Upper lobe of left lung (tissue), 4 donors: Measurements from ENCODE around the gene FCN3.

Experiments used
- POLR2AphosphoS5 ChIP-seq, 2 donors: sonication (generic); formaldehyde crosslinking; IDR thresholded peaks; one replicate each; pipeline ENCODE4 v1.5.1; 2017; ENCODE audit warnings: antibody characterized with exemption in 2 of 2
- TF ChIP-seq, protein P1 (sequence below), 6 experiments: fragments of 450-650 bp in 4 of 6; fragments of 200-600 bp in 2 of 6; sonication (generic) in 2 of 6; IDR thresholded peaks; one replicate each; pipeline ENCODE4 v1.5.1; 2016 to 2019; ENCODE audit warnings: antibody characterized with exemption in 6 of 6

DNA sequence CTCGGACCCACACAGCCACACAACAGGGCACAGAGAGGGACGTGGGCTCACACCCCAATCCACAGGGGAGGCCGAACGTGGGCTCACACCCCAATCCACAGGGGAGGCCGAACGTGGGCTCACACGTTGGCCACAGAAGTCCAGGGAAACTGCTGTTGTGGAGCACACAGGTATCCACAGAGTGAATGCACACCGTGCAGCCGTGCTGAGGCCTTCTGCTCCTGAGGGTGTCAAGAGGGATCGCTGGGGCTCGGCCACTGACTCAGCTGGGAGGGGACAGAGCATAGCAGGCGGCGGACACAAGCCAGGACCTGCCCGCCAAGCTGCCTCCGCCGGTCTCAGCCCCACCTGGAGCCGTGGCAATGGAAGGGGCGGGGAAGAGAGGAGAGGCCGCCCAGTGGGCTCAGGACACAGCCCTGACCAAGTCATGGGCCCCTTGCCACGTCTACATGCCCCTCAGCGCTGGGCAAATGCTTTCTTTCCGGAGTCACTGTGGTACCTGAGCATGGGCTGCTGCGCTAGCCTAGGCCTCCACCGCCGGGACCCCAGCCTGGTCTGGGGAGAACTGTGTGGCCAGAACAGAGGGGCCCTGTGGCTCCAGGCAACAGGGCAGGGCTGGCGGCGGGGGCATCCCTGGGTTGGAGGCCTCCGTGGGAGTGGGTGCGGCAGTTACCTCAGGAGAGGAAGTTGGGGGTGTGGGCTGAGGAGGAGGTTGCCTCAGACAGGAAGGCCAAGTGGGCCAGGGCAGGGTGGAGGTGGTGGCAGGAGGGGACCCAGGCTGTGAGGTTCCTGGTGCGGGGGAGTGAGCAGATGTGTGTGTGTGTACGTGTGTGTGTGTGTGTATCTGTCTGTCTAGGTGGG, 31.6 kb downstream of the FCN3 start:
- TF ChIP-seq POLR2AphosphoS5 (IDR thresholded peaks at IDR 0.05): peak; percentile 13 to 41
- TF ChIP-seq, protein P1, sequence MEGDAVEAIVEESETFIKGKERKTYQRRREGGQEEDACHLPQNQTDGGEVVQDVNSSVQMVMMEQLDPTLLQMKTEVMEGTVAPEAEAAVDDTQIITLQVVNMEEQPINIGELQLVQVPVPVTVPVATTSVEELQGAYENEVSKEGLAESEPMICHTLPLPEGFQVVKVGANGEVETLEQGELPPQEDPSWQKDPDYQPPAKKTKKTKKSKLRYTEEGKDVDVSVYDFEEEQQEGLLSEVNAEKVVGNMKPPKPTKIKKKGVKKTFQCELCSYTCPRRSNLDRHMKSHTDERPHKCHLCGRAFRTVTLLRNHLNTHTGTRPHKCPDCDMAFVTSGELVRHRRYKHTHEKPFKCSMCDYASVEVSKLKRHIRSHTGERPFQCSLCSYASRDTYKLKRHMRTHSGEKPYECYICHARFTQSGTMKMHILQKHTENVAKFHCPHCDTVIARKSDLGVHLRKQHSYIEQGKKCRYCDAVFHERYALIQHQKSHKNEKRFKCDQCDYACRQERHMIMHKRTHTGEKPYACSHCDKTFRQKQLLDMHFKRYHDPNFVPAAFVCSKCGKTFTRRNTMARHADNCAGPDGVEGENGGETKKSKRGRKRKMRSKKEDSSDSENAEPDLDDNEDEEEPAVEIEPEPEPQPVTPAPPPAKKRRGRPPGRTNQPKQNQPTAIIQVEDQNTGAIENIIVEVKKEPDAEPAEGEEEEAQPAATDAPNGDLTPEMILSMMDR (IDR thresholded peaks at IDR 0.05): no peak
